Measurements from ENCODE around the gene IDH1.

DNA sequence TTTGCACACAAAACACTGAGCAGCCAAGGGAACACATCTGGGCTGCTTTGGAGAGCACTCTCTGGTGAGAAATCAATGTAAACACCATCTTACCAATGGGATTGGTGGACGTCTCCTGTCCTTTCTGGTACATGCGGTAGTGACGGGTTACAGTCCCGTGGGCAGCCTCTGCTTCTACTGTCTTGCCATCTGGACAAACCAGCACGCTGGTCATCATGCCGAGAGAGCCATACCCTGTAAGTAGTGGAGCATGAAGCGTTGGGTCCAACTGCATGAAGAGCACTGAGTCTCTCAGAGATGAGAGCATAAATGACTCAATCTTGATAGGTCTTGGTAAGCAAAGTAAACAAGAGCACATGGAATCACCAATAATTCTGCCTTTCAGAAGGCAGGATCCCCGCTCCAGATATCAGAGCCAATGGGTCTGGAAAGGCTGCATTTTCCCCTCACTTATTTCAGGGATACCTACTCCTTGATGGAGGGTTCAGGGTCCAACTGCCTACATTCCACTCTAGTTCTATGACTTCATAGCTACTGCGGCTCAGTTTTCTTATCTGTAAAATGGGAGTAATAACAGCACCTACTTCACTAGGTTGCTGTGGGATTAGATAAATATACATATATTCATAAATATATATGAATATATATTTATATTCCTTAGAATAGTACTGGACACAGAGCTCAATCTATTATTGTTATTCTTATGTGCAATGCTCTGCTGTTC, 14.9 kb downstream of the IDH1 start:
- TF ChIP-seq, protein P1, sequence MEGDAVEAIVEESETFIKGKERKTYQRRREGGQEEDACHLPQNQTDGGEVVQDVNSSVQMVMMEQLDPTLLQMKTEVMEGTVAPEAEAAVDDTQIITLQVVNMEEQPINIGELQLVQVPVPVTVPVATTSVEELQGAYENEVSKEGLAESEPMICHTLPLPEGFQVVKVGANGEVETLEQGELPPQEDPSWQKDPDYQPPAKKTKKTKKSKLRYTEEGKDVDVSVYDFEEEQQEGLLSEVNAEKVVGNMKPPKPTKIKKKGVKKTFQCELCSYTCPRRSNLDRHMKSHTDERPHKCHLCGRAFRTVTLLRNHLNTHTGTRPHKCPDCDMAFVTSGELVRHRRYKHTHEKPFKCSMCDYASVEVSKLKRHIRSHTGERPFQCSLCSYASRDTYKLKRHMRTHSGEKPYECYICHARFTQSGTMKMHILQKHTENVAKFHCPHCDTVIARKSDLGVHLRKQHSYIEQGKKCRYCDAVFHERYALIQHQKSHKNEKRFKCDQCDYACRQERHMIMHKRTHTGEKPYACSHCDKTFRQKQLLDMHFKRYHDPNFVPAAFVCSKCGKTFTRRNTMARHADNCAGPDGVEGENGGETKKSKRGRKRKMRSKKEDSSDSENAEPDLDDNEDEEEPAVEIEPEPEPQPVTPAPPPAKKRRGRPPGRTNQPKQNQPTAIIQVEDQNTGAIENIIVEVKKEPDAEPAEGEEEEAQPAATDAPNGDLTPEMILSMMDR (conservative IDR thresholded peaks at IDR 0.05 in 1 of 2, IDR thresholded peaks at IDR 0.05 in 1 of 2; ENCODE audit: extremely low read depth in 1 of 2, insufficient read depth in 1 of 2, low read depth in 1 of 2, low read length in 2 of 2), result no peak
- no peak for TF ChIP-seq EZH2 (IDR thresholded peaks at IDR 0.05; ENCODE audit: borderline replicate concordance, low read length)

Measured in mammary epithelial cell (primary cell).